Erythroblast (primary cell): ENCODE data around the gene GRK4.

Source experiments
- GATA1 ChIP-seq: IDR thresholded peaks from 2 replicates; pipeline ENCODE4 v1.6.1; 2011; ENCODE audit warnings: low read depth, mild to moderate bottlenecking, control low read depth, low read length, moderate library complexity
- POLR2A ChIP-seq: IDR thresholded peaks from 2 replicates; pipeline ENCODE4 v1.6.1; 2011; ENCODE audit warnings: mild to moderate bottlenecking, low read length

GRCh38 chr4:3074078-3074845 lies 110.9 kb downstream of the GRK4 start, which contains the start of the genes HTT and HTT-AS:
- TF ChIP-seq POLR2A = peak; percentile 63
- no peak for TF ChIP-seq GATA1
